ENCODE results near the gene SMAP1. TPM values are rescaled to one million over a fixed set of nuclear protein-coding genes. Genes with fewer than 3 reads are reported as not detected.

Gene SMAP1
- total RNA-seq, 3 donors from 2014 or later: 34.3 to 48.8 (median 47.3) TPM

DNA sequence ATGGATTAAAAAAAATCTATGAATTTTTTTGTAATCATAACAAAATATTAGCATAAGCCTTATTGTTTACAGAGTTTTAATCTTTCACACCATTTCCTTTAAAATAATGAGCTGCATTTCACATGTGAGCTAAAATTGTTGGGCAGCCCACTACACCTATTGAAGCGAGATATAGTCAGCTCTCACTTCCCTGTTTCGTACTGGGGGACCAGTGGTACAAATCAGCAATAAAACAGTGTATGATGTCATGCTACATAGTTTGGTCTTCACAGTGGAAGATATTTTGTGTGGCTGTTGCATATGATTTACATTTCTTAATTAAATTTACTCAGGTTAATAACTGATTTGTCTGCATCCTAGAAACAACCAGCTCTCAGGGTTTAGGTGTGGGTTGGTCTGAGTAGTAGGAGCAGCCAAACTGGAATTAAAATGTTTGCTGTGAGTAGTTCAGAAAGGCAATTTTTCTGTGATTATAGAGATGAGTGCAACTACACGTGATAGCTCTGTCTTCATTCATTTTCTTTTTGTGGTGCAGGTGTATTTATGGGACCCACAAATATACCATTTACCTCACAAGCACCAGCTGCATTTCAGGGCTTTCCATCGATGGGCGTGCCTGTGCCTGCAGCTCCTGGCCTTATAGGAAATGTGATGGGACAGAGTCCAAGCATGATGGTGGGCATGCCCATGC is 189.8 kb downstream of the SMAP1 start:
- Histone ChIP-seq H3K36me3 (ENCODE audit: low read depth) (peaks cover 4% of the 10 kb centered on the region), H3K9me3 (no peaks in the 10 kb centered on the region), H3K4me3 (no peak overlapping the region), H3K4me1 (ENCODE audit: low read depth) (no peaks in the 10 kb centered on the region)
- DNase-seq (no peak), ATAC-seq (no peak)
- TF ChIP-seq, protein P1, sequence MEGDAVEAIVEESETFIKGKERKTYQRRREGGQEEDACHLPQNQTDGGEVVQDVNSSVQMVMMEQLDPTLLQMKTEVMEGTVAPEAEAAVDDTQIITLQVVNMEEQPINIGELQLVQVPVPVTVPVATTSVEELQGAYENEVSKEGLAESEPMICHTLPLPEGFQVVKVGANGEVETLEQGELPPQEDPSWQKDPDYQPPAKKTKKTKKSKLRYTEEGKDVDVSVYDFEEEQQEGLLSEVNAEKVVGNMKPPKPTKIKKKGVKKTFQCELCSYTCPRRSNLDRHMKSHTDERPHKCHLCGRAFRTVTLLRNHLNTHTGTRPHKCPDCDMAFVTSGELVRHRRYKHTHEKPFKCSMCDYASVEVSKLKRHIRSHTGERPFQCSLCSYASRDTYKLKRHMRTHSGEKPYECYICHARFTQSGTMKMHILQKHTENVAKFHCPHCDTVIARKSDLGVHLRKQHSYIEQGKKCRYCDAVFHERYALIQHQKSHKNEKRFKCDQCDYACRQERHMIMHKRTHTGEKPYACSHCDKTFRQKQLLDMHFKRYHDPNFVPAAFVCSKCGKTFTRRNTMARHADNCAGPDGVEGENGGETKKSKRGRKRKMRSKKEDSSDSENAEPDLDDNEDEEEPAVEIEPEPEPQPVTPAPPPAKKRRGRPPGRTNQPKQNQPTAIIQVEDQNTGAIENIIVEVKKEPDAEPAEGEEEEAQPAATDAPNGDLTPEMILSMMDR (IDR thresholded peaks at IDR 0.05): no peak
- intact Hi-C loops (cut with DNase I, micrococcal nuclease): no loop called here

DNA sequence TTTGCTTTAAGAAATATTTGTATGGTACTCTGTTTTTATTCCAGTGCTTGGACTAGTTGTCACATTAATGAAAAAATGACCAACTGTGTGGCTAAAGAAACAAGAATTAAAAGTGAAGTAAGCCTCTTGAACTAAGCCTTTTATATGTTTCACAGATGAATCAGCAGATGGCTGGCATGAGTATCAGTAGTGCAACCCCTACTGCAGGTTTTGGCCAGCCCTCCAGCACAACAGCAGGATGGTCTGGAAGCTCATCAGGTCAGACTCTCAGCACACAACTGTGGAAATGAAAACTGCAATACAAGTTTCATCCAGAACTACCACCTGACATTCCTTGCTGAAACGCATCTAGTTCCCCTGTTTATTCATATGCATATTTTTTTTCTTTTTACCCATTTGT is 192.4 kb downstream of the SMAP1 start:
- no peak for ATAC-seq
- H3K36me3 ChIP-seq (ENCODE audit: low read depth): peaks cover 4% of the 10 kb centered on the region
- H3K4me1 ChIP-seq (ENCODE audit: low read depth): no peaks in the 10 kb centered on the region
- H3K4me3 ChIP-seq: no peak overlapping the region
- no peaks in the 10 kb centered on the region for H3K9me3 ChIP-seq
- DNase-seq: no peak
- TF ChIP-seq, protein P1 (IDR thresholded peaks at IDR 0.05): no peak
- intact Hi-C loops (cut with DNase I, micrococcal nuclease): no loop called here

DNA sequence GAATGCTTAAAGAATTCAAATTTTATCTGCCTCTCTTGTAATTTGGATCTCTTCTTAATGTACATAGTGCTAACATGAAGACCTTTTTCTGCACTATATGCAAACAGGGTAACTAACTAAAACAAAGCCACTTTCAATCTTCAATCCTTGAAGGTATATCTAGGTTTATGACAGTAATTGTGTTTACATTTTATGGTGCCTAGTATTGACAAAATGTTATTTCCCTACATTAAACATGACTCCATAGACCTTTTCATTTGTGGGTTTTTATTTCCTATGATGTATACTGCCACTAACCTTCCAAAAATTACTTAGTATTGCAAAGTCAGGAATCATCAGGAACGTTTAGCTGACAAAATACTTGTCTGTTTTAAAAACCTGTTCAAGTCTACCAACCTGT is 193.2 kb downstream of the SMAP1 start:
- Histone ChIP-seq H3K4me3 (no peak overlapping the region), H3K4me1 (ENCODE audit: low read depth) (no peaks in the 10 kb centered on the region), H3K9me3 (no peaks in the 10 kb centered on the region), H3K36me3 (ENCODE audit: low read depth) (peaks cover 4% of the 10 kb centered on the region)
- ATAC-seq: peak; percentile 67
- no peak for DNase-seq
- TF ChIP-seq, protein P1 (IDR thresholded peaks at IDR 0.05): no peak
- intact Hi-C loops (cut with DNase I, micrococcal nuclease): no loop called here

DNA sequence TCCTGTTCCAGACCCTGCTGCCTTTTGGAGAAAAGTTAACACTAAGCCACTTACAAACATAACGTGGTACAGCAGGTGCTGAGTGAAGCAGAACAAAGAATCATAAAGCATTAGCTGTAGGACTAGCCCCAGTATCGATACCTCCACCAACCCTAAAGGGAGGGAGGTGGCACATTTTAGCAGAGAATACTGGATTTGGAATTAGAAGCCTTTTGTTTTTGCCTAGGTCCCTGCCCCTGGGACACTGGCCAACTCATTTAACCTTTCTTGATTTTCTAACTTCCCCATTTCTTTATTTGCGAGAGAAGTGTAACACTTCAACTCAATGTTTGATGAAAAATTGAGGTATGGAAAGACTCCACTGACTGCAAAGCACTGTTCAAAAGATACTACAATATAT is 195.7 kb downstream of the SMAP1 start:
- intact Hi-C loops (cut with DNase I, micrococcal nuclease): no loop called here
- DNase-seq: no peak

DNA sequence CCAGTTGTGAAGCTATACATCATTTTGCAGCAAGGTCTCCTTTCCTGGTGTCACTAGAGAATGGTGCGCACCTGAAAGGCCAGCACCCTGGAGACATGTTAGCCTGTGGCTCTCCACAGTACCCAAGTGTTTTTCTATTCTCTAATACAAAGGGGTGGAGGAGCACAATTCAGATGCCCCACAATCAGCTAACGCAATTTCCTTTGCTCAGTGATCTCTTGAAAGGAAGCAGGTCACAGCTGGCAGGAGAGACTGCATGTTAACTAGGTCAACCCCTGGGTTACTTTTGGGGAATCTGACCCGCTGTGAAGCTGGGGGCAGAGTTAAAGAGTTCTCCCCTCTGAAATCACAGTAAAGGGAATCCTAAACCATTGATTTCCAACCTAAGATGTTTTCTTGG is 196.7 kb downstream of the SMAP1 start:
- TF ChIP-seq, protein P1 (IDR thresholded peaks at IDR 0.05): no peak
- intact Hi-C loops (cut with DNase I, micrococcal nuclease): no loop called here
- no peaks in the 10 kb centered on the region for H3K9me3 ChIP-seq
- no peak for ATAC-seq
- H3K4me3 ChIP-seq: no peak overlapping the region
- no peaks in the 10 kb centered on the region for H3K4me1 ChIP-seq (ENCODE audit: low read depth)
- DNase-seq: no peak
- no peaks in the 10 kb centered on the region for H3K36me3 ChIP-seq (ENCODE audit: low read depth)

More for the DNA sequence above, 195.7 kb downstream of the SMAP1 start:
- Histone ChIP-seq H3K36me3 (ENCODE audit: low read depth) (no peaks in the 10 kb centered on the region), H3K9me3 (no peaks in the 10 kb centered on the region), H3K4me1 (ENCODE audit: low read depth) (no peaks in the 10 kb centered on the region), H3K4me3 (no peak overlapping the region)
- TF ChIP-seq, protein P1 (IDR thresholded peaks at IDR 0.05): no peak
- no peak for ATAC-seq

All from mucosa of descending colon (tissue), 3 donors.